Ovary (tissue), 9 donors: ENCODE results near the gene ZNF311. TPM values are rescaled to one million over a fixed set of nuclear protein-coding genes. Genes with fewer than 3 reads are reported as not detected.

Source experiments
- DNase-seq, 5 donors: peaks; one replicate each; pipeline ENCODE4 v3.0.0-alpha.2; 2019 to 2020
- H3K27ac ChIP-seq, 2 donors: fragments of 200-600 bp; one replicate each; pipeline versions ENCODE4 v1.5.1 to v1.8.0; 2019 to 2022
- H3K27me3 ChIP-seq: fragments of 200-600 bp; one replicate; pipeline ENCODE4 v1.8.0; 2022
- H3K36me3 ChIP-seq: fragments of 200-600 bp; sonication (generic); one replicate; pipeline ENCODE4 v1.5.1; 2019
- H3K4me1 ChIP-seq: one replicate; pipeline ENCODE4 v1.8.1; 2013; ENCODE audit warnings: mild to moderate bottlenecking, moderate library complexity; ENCODE audit not compliant: insufficient read depth
- H3K4me3 ChIP-seq: fragments of 200-600 bp; sonication (generic); one replicate; pipeline ENCODE4 v1.5.1; 2017
- H3K9me3 ChIP-seq, 2 donors: fragments of 200-600 bp in 1 of 2; sonication (generic) in 1 of 2; one replicate each; pipeline versions ENCODE4 v1.5.1 to v1.8.1; 2013 to 2019; ENCODE audit warnings: mild to moderate bottlenecking in 1 of 2, moderate library complexity in 1 of 2
- CTCF ChIP-seq, 3 donors: fragments of 450-650 bp in 2 of 3; fragments of 200-600 bp in 1 of 3; IDR thresholded peaks; one replicate each; pipeline versions ENCODE4 v1.5.1 to v1.8.0; 2016 to 2022; ENCODE audit warnings: antibody characterized with exemption in 3 of 3, mild to moderate bottlenecking in 1 of 3
- EP300 ChIP-seq: sonication (generic); formaldehyde crosslinking; IDR thresholded peaks from one replicate; pipeline ENCODE4 v1.6.1; 2017; ENCODE audit warnings: antibody characterized with exemption
- POLR2A ChIP-seq: fragments of 450-650 bp; IDR thresholded peaks from one replicate; pipeline ENCODE4 v1.6.1; 2017; ENCODE audit warnings: antibody characterized with exemption, mild to moderate bottlenecking, moderate library complexity
- WGBS, 3 donors: extraction: QIAGEN DNeasy Blood & Tissue Kit in 1 of 3; methylation state at CpG; one replicate each; pipeline versions ENCODE4 v1.1.5 to v1.1.7; 2013 to 2017; 5-methylcytosine and 5-hydroxymethylcytosine counted together
- intact Hi-C, 4 donors: fragments of 100-400 bp; cut with DNase I; formaldehyde crosslinking; loops; one replicate each; pipeline versions ENCODE4 v1.11.0 to v1.15.1; 2022 to 2023
- polyA plus RNA-seq, 2 donors: library from polyadenylated mRNA; stranded (reverse); fragments of 200-250 nt in 1 of 2; fragments of 350-450 nt in 1 of 2; fragmentation: Illumina TruSeq in 1 of 2; extraction: RNeasy Lipid Tissue Mini Kit (QIAGEN cat#74804) in 1 of 2; gene quantifications; one replicate each; pipeline ENCODE4 v1.2.3, GENCODE V29; 2013 to 2014
- total RNA-seq, 7 donors: library from RNA; depleted of rRNA in 2 of 7; stranded (reverse); fragments of >200 nt in 2 of 7; fragmentation: NEBNext Ultra II Directional in 3 of 7; extraction: Animal tissue kit (Norgen Biotek cat#: 25700) in 3 of 7; gene quantifications; one replicate each; pipeline versions ENCODE4 v1.1.0 to v1.2.4, GENCODE V29; 2016 to 2023
- donor health status: DM: no; HTN: no; CAD: no; lungs with moderate emphysema.
- donor health status: DM: no; HTN: no; CAD: no.
- donor health status: Bipolar disorder and iron deficiency.
- donor health status: DM: yes; HTN: yes; CAD: no.
- donor health status: DM: no; HTN: no; CAD: no.
- donor health status: DM: yes; HTN: yes; CAD: no.

The ZNF311 gene
- total and polyA plus RNA-seq, 9 donors: 0.34 to 3.3 (median 1.4) TPM

- 77 to 80% (median 78%) methylated on average over 2 of the region's 2 CpGs for whole genome bisulfite sequencing, 3 donors
- intact Hi-C loops: no loop called here
- Histone ChIP-seq H3K4me3 (no peak overlapping the region), H3K27ac (no peak overlapping the region), H3K4me1 (no peaks in the 10 kb centered on the region), H3K9me3 (no peaks in the 10 kb centered on the region), H3K36me3 (no peaks in the 10 kb centered on the region), H3K27me3 (no peaks in the 10 kb centered on the region)
- DNase-seq: no peak
- TF ChIP-seq POLR2A: no peak
- no peak for TF ChIP-seq CTCF (IDR thresholded peaks at IDR 0.05)
- no peak for TF ChIP-seq EP300
Measured at GRCh38 chr6:29008089-29008488, 3.0 kb upstream of the ZNF311 start.

- Histone ChIP-seq H3K27me3 (no peaks in the 10 kb centered on the region), H3K9me3 (no peaks in the 10 kb centered on the region), H3K36me3 (no peaks in the 10 kb centered on the region), H3K4me3 (no peak overlapping the region), H3K4me1 (no peaks in the 10 kb centered on the region), H3K27ac (no peak overlapping the region)
- intact Hi-C loops: no loop called here
- no peak for TF ChIP-seq EP300
- no peak for TF ChIP-seq CTCF (IDR thresholded peaks at IDR 0.05)
- no peak for TF ChIP-seq POLR2A
- no peak for DNase-seq
- WGBS, 3 donors: 81 to 91% (median 89%) methylated on average over 2 of the region's 2 CpGs
Measured at GRCh38 chr6:28996844-28997510, 8.1 kb downstream of the ZNF311 start.

GRCh38 chr6:28995093-28995650 is 9.9 kb downstream of the ZNF311 start:
- TF ChIP-seq POLR2A (no peak), EP300 (no peak), CTCF (IDR thresholded peaks at IDR 0.05) (no peak)
- no peak overlapping the region for H3K4me3 ChIP-seq
- 90 to 97% (median 93%) methylated on average over 8 of the region's 8 CpGs for WGBS, 3 donors
- no peaks in the 10 kb centered on the region for H3K27me3 ChIP-seq
- intact Hi-C loops: no loop called here
- no peaks in the 10 kb centered on the region for H3K4me1 ChIP-seq
- no peaks in the 10 kb centered on the region for H3K9me3 ChIP-seq
- H3K36me3 ChIP-seq: no peaks in the 10 kb centered on the region
- no peak for DNase-seq
- H3K27ac ChIP-seq: no peak overlapping the region

GRCh38 chr6:28988536-28989311 is 16.4 kb downstream of the ZNF311 start:
- peak in 3 of 5 donors; percentile 29 to 68 (median 39) for DNase-seq
- H3K36me3 ChIP-seq: no peaks in the 10 kb centered on the region

More at GRCh38 chr6:28988536-28989311, 16.4 kb downstream of the ZNF311 start:
- H3K27ac ChIP-seq: no peak overlapping the region
- H3K4me3 ChIP-seq: no peak overlapping the region
- TF ChIP-seq POLR2A: no peak
- TF ChIP-seq CTCF (IDR thresholded peaks at IDR 0.05): no peak
- no peak for TF ChIP-seq EP300
- 7 to 13% (median 8%) methylated on average over 48 of the region's 48 CpGs for WGBS, 3 donors
- intact Hi-C loops: loop anchor here in 1 of 4 donors (10.0 kb wide), 1 partner anchor 94 kb away; no protein-coding TSS in a partner anchor
- no peaks in the 10 kb centered on the region for H3K4me1 ChIP-seq
- H3K27me3 ChIP-seq: no peaks in the 10 kb centered on the region
- peaks cover 0 to 3% of the 10 kb centered on the region in 2 donors for H3K9me3 ChIP-seq
